ENCODE results near the gene UGT2A1.

The UGT2A1 gene

DNA sequence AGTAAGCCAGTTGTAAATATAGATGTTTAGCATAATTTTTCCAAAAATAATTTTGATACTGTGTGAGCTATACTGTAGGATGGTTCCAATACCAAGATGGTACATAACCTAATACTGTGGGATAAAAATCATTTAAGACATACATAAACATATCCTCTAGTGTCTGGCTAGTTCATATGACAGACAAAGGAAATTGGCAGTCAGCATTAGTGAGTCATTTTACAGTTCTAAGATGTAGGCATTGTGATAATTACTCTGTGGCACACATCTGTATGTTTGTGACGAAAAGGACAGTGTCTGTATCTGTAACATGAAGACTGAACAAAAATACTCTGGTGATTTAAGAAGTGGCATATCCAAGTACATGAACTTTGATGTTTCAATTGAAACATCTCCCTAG lies 63.2 kb downstream of the UGT2A1 start:
- TF ChIP-seq, protein P1, sequence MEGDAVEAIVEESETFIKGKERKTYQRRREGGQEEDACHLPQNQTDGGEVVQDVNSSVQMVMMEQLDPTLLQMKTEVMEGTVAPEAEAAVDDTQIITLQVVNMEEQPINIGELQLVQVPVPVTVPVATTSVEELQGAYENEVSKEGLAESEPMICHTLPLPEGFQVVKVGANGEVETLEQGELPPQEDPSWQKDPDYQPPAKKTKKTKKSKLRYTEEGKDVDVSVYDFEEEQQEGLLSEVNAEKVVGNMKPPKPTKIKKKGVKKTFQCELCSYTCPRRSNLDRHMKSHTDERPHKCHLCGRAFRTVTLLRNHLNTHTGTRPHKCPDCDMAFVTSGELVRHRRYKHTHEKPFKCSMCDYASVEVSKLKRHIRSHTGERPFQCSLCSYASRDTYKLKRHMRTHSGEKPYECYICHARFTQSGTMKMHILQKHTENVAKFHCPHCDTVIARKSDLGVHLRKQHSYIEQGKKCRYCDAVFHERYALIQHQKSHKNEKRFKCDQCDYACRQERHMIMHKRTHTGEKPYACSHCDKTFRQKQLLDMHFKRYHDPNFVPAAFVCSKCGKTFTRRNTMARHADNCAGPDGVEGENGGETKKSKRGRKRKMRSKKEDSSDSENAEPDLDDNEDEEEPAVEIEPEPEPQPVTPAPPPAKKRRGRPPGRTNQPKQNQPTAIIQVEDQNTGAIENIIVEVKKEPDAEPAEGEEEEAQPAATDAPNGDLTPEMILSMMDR (conservative IDR thresholded peaks at IDR 0.05; ENCODE audit: low read length), result no peak
- DNase-seq (ENCODE audit: low read depth), result no peak
- H3K4me3 ChIP-seq (ENCODE audit: low read length), result no peak overlapping the region

DNA sequence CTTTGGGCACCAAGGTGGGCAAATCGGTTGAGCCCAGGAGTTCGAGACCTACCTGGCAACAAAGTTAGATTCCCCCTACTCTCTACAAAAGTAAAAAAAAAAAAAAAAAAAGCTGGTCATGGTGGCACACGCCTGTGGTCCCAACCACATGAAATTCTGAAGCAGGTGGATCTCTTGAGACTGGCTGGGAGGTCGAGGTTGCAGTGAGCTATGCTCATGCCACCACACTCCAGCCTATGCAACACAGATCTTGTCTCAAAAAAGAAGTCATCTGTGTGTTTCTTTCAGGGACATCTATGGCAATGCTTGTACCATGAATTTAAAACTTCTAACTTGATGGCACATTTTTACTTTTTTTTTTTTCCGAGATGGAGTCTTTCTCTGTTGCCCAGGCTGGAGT lies 68.9 kb downstream of the UGT2A1 start:
- H3K4me3 ChIP-seq (ENCODE audit: low read length), result no peak overlapping the region
- no peak for DNase-seq (ENCODE audit: low read depth)
- TF ChIP-seq, protein P1 (conservative IDR thresholded peaks at IDR 0.05; ENCODE audit: low read length), result no peak

DNA sequence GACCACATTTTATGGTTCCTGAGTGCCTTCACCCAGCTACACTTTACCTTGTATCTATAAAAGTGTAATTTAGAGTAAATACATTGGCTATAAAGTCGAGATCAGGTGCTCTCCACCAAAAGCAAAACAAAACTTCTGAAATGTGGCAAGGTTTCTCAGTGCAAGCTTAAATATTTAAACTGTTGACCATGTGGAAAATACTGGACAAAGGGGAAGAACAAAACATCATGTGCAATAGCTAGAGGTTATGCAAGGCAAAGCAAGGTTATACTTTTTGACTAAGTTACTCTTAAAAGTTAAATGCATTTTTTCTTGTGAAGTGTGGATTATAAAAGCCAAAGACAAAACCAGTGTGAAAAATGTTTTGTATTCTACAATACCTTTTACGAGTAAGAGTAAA lies 69.5 kb downstream of the UGT2A1 start:
- no peak for DNase-seq (ENCODE audit: low read depth)
- H3K4me3 ChIP-seq (ENCODE audit: low read length), result no peak overlapping the region
- TF ChIP-seq, protein P1 (conservative IDR thresholded peaks at IDR 0.05; ENCODE audit: low read length), result no peak

DNA sequence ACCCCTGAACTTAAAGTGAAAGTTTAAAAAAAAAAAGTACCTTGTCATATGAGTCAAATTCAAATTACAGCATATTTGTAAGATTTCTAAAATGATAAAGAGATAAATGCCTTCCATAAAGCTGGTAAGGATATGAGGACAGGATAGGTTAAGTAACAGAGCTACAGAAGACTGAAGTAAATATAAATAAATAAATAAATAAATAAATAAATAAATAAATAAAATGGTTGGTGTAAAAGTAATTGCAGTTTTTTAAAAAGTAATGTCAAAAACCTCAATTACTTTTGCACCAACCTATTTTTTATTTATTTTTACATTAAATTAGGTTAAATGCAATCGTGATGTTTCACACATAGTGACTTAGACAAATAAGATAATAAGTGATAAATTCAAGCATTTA lies 75.8 kb downstream of the UGT2A1 start:
- H3K4me3 ChIP-seq (ENCODE audit: low read length), result no peak overlapping the region
- TF ChIP-seq, protein P1 (conservative IDR thresholded peaks at IDR 0.05; ENCODE audit: low read length), result no peak
- no peak for DNase-seq (ENCODE audit: low read depth)

DNA sequence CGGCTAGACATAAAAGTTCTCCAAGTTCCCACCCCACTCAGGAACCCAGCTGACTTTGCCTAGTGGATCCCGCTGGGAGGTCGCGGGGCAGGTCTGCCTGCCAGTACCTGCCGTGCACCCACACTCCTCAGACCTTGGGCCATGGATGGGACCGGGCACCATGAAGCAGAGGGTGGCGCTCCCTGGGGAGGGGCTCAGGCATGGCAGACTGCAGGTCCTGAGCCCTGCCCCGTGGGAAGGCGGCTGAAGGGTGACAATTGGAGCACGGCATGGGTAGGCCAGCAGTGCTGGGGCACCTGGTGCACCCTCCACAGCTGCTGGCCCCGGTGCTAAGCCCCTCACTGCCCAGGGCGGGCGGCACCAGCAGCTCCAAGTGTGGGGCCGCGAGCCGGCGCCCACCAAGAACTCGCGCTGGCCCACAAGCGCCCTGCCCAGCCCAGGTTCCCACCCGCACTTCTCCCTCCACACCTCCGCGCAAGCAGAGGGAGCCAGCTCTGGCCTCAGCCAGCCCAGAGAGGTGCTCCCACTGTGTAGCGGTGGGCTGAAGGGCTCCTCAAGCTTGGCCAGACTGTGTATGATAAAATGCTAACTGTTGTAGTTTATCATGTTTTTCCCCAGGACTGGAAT lies 76.7 kb downstream of the UGT2A1 start:
- H3K4me3 ChIP-seq (ENCODE audit: low read length), result no peak overlapping the region
- TF ChIP-seq, protein P1 (conservative IDR thresholded peaks at IDR 0.05; ENCODE audit: low read length), result no peak
- no peak for DNase-seq (ENCODE audit: low read depth)

DNA sequence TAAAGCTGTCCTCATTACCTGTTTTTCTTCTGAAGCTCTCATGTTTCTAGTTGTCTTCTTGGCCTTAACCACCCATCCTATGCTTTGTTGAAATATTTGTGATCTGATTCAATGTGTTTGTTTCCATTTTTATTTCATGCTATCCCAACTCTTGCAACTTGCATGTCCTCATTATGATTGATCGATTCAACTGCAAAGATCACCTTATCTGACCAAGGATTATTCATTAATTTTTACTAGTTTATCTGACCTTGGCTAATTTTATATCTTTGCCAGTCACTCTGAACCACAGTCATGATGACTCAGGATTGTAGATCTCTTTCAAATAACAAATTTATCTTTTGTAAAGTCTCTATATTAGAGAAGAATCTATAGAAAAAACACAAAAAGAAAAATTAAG lies 84.3 kb downstream of the UGT2A1 start:
- no peak overlapping the region for H3K4me3 ChIP-seq (ENCODE audit: low read length)
- TF ChIP-seq, protein P1 (conservative IDR thresholded peaks at IDR 0.05; ENCODE audit: low read length), result no peak
- no peak for DNase-seq (ENCODE audit: low read depth)

DNA sequence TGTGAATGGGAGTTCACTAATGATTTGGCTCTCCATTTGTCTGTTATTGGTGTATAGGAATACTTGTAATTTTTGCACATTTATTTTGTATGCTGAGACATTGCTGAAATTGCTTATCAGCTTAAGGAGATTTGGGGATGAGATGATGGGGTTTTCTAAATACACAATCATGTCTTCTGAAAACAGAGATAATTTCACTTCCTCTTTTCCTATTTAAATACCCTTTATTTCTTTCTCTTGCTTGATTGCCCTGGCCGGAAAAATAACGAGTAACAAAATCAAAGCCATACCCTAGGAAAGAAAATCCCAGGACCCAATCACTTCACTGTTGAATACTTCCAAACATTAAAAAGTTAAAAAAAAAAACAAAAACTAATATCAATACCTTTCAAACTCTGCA lies 89.6 kb downstream of the UGT2A1 start:
- TF ChIP-seq, protein P1 (conservative IDR thresholded peaks at IDR 0.05; ENCODE audit: low read length), result no peak
- DNase-seq (ENCODE audit: low read depth), result no peak
- no peak overlapping the region for H3K4me3 ChIP-seq (ENCODE audit: low read length)

Data from AG10803 (cell line).